NCI-H2196 (cell line): ENCODE results near the gene BLOC1S5.
A peak's percentile ranks its signal among the peaks of the same experiment; 100 is the strongest.

ENCODE experiments used
- DNase-seq: peaks from one replicate; lab custom pipeline; 2025; ENCODE audit not compliant: unreplicated experiment; lab: John Stamatoyannopoulos, UW

BLOC1S5 gene, protein sequence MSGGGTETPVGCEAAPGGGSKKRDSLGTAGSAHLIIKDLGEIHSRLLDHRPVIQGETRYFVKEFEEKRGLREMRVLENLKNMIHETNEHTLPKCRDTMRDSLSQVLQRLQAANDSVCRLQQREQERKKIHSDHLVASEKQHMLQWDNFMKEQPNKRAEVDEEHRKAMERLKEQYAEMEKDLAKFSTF

DNA sequence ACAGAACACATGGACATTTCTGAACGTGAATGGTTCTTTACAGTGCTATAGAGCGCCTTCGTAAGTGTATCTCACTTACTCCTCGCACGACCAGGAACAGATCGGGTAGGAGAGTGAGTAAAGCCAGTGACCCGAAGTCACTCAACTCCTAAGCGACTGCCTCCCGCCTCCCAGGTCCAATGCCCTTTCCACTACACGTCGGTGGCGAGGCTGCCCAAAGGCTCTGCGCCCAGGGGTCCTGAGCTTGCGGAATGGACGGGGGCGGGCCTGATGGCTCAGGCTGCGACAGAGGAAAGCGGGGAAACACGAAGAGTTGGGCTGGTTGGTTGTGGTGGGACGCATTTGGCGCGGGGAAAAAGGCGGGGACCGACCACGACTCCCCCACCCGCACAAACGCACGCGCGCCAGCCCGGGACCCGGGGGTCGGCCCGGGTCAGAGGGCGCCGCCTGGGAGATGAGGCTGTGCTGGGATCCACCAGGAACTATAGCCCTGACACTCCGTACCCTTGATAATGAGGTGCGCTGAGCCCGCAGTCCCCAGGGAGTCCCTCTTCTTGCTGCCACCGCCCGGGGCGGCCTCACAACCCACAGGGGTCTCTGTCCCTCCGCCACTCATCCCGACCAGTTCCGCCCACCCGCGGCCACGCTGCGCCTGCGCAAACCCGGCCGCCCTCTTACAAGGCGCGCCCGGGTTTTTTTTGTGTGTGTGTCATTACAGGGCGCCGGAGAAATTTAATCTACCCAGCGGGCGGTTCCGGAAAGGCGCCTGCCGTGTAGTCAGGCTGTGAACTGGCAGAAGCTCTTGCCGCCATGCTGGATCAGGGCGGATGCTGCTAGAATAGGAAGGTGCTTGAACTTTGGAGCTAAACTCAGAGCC is at the start of gene BLOC1S5:
Gene BLOC1S5 (minus strand): TSS at position 629 of the 877 bp plus-strand sequence. CDS start 13 bp downstream, at position 616.
- peak; percentile 96 for DNase-seq

DNA sequence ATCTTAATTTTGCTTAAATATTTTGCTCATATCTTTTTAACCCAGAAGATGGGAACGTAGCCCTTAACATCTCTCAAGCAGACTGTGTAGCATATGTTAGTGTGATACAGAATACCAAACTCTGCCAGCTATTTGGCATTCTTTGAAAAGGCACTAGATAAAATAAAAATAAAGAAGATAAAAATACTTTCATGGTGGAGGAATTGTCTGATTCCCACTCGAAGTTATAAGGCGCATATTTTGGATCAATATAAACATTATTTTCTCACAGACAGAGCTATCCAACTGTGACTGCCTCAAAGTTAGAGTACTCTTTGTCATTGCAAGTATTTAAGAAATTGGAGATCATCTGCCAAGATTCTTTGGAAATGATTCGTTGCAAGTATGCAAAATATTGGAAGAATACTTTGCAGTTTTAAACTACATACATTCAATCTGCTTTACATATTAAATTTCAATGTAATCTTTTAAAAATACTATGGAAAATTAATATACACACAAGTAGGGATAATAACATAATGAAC is 49.0 kb upstream of the BLOC1S5 start:
- DNase-seq = no peak

DNA sequence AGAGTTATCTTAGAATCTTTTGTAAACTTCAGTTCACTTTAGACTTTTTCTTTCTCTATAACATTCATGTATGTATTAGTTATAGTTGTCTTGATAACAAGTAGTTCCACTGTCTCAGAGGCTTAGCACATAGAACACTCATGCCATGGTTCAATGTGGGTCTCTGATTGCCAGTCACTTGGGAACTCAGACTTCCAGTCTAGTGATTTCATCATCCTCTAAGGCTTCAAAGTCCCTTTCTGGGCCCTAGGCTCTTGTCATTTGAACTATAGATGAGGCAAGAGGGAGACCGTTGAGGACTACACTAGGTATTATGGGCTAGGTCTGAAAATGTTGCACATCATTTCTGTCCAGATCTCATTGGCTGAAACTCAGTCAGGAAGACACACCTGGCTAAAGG is 46.5 kb upstream of the BLOC1S5 start:
- no peak for DNase-seq

DNA sequence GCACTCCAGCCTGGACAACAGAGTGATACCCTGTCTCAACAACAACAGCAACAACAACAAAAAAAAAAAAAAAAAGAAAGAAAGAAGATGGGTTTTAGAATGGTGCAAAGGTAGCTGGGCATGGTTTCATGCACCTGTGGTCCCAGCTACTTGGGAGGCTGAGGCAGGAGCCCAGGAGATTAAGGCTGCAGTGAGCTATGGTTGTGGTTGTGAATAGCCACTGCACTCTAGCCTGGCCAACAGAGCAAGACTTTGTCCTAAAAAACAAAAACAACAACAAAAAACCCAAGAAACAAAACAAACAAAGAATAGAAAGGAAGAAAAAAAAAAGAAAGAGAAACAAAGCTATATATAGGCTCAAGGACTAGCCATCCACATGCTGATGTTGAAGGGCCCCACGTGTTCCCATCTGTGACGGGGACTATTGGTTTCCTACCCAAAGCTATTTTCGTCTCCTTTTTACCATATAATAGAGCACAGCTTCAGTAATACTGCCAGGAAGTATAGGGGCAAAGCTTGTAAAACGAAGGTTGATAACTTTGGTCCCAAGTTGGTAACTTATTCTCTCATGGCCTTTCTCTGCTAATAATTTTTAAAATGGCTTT is 46.0 kb upstream of the BLOC1S5 start:
- DNase-seq = no peak

DNA sequence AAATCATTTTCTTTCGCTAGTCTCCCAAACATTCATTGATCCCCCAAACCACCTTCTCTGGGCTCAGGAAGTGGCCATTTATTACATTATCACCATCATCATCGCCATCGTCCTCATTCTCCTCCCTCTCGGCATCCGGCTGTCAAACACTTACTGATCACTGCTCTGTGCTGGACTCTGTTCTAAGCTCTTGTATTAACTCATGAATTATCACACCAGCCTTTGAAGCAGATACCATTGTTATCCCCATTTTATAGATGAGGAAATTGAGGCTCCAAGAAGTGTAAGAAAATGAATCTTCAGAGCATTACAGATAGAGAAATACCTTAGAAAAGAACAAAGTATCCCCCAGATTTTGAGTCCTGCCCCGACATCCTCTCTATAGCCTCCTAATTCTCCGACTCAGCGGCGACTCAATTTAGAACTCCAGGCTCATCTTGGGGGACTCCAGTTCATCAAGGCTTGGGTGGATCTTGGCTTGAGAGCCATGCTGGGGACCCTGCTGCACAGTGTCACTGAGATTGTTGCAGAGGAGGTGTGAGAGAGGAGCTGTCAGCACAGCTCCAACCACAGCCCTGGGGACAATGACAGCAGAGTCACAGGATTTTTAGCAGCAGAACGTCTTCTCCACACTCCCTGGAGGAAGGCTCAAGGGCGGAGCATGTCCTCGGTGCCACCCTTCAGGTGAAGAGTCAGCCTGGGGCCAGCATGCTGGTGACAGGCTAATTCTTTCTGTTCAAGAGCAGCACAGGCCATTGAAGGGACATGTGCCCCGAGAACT is 44.8 kb upstream of the BLOC1S5 start:
- DNase-seq = no peak

DNA sequence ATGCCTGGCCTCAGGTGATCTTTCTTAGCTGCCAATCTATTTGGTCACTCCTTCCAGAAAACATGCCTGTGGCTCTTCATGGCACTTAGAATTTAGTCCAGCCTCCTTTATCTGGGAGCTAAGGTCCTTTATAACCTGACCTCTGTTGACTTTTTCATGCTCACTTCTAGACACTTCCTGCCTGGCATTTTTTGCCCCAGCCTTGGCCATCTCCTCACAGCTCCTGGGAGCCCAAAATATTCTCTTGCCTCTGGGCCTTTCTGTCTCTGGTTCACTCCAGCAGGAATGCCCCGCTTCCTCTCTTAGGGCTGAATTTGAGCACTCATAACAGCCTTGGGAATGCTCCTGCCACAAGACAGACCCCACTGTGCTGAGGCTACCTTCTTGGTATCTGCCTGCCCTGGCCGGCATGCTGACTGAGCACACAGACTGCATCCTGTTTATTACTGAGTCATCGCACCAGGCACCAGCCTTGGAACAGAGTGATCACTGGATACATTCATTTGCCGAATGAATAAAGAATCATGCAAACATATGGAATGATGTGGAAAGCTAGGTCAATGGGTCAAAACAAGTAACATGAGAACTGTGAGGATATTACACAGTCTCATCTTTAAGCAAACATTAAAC is 44.0 kb upstream of the BLOC1S5 start:
- DNase-seq = no peak

DNA sequence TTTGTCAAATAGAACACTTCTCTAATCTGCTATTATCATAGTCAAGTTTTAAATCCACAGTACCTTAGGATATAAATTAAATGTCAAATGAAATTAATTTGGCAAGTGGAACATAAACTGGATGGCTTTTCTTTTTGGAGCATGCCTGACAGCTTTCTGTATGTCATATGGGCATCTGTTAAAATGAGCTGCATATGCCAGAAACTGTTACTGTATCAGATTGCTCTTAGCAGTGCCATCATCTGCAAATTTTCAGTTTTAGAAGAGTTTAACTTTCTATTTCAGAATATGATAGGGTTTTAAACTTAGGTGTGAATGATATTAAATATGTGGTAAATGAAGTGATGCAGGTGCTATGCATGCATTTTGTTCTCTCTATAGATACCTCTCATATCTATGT is 41.6 kb upstream of the BLOC1S5 start:
- no peak for DNase-seq

DNA sequence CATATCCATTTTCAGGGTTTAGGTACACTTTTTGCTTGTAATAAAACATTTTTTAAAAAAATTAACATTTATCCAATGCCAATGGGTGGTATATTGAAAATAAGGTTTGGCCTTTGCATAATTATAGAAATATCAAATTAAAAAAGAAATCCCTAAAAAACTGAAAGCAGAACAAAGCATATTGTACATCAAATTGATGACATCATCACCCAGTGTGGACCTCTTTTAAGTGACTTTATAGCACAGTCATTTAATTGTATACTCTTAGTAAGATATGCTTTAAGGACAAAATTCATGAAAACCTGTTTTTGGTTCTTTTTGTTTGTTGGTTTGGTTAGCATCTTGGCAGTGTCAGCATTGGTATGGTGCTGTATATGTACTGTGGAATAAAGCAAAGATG is 39.5 kb upstream of the BLOC1S5 start:
- DNase-seq = no peak

DNA sequence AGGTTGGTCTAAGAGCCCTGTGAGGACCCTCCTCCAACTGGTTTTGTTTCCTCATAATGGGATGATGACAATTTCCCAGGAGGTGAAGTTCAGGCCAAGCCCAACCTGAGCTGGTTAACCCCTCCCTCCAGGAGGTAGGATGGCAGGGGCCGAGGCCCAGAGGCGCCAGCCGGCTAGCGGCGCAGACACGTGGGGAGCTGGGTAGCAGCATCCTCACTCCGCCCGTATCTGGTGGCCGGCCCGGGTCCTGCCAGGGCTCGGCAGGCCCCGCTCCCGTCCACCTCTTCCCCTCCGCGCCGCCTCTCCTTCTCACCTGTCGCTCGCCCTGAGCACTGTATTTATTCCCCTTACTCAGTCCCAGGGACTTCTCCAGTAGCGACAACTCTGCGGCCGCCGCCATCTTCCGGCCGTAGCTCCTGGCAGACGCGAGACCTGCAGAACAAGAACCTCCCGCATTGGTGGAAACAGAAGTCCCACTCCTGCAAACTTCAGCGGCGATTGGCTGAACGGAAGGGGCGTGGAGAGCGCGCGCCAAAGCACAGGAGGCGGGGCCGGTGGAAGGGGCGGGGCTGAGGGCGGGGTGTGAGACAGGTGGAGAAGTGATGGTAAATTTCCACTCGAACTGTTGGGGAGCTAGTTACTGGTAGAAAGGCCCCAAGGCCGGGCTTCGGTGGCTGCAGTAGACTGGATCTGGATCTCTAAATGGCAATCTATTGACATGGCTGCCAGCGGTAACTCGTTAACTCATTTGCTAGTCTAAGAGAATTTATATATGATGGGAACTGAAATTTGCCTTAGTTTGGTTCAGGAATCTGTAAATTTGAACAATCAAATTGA is 38.2 kb upstream of the BLOC1S5 start, which contains the start of gene EEF1E1:
Gene EEF1E1 (minus strand): TSS at position 427 of the 837 bp plus-strand sequence. CDS start 27 bp downstream, at position 400.
- peak; percentile 93 for DNase-seq

DNA sequence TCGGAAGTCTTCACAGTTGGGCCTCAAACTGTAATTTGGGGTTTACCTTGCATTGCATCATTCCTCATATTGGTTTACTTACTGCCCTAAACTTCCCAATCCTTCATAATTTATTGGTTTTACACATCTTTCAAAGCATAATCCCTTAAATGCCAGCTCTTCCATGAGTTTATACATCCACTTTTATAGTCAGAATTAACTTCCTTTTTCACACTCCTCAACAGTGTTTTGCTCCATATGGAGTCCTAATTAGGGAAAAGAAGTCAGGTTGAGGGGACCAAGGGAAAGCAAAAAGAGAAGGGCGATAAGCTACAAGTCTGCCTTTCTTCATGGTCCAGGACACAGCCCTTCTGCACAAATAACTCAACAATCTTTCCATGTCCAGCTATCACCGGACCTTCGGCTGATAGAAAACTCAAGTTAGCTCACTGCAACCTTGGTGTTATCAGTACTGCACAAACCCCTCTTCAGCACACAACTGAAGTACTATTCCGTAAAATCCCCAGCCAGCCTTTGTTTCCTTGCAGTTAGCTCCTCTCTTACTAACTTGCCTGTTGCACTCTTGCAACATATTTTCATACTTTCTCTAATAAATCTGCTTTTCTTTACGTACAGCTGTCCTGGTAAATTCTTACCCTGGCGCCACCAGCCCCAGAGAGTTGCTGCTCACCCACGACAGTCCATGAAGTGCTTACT is 36.1 kb upstream of the BLOC1S5 start:
- DNase-seq = no peak

DNA sequence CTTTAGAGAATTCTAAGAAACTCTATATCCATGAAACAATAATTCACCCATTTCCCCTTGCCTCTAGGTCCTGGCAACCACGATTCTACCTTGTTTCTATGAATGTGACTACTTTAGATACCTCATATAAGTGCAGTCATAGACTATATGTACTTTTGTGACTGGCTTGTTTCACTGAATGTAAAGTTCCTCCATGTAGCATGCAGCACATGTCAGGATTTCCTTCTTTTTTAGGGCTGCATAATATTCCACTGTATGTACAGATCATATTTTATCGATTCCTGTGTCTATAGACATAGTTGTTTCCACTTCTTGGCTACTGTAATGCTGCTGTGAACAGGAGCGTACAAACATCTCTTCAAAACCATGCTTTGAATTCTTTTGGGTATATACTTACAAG is 26.5 kb upstream of the BLOC1S5 start:
- DNase-seq = no peak

DNA sequence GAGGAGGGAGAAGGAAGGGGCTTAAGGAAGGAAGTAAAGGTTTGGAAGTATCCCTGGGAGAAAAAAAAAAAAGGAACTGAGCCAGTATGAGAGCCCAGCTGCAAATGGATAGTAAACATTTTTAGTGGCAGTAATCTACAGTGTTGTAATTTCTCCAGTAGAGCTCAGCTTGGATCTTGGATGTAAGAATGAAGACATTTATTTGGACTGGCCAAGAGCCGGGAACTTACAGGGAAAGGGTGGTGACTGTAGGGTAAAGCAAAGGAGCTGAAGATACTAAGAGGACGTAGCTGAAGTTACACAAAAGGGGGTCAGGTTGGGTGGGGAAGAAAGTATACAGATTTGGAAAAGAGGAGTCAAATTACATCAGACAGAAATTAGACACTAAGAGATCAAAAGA is 24.7 kb upstream of the BLOC1S5 start:
- no peak for DNase-seq

DNA sequence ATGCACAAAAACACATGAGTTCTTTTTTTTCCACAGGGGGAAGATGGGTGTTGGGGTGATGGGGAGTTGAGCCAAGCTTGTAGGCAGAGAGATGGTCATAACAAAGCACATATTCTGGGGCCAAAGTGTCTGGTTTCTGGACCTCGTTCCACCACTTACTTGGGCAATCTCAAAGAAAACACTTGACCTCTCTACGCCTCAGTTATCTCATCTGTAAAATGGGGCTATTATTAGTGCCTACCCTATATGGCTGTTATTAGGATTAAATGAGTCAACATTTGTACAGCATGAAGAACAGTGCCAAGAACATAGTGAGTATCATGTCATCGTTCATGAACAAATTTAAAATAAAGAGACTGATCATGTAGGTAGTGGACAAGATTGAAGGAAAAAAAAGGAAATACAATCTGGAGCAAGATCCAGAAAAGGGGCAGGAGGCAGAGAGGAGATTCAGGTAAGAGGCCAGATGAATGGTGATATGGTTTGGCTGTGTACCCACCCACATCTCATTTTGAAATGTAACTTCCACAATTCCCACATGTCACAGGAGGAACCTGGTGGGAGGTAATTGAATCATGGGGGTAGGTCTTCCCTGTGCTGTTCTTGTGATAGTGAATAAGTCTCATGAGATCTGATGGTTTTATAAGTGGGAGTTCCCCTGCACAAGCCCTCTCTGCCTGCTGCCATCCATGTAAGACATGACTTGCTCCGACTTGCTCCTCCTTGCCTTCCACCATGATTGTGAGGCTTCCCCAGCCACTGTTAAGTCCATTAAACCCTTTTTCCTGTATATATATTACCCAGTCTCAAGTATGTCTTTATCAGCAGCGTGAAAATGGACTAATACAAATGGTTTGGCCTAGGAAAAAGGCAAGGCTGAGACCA is 23.9 kb upstream of the BLOC1S5 start:
- no peak for DNase-seq

DNA sequence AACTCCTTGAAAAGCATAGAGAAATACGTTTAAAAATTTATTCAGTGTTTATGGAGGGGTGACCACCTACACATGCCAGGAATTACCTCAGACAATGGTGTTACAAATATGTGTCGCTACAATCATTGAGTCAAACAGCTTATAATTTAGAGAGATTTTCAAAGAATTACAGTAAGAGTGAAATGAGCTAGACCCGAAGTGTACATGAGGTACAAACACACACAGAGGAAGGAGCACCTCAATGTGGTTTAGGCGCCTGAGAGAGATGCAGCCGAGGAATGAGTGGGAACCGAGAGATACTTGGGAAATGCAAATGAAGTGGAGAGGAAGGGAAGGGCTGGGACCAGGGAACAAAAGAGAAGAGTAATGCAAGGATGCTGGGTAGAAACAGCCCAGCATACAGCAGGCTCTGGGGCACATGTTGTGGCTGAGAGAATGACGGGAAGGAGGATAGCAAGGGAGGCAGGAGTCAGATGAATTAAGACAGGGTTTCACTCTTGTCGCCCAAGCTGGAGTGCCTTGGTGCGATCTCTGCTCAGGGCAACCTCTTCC is 22.6 kb upstream of the BLOC1S5 start:
- no peak for DNase-seq

DNA sequence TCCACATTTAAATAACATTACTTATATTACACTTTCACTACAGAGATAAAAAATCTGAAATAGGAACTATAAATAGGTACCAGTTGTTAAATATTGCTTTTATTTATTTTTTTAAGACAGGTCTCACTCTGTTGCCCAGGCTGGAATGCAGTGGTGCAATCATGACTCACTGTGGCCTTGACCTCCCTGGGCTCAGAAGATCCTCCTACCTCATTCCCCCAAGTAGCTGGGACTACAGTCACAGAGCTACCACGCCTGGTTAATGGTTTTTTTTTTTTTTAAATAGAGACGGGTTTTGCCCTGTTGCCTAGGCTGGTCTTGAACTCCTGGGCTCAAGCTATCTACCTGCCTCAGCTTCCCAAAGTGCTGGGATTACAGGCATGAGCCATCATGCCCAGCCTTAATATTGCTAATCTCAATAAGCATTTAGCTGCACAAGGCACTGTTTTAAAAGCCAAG is 20.9 kb upstream of the BLOC1S5 start:
- no peak for DNase-seq

DNA sequence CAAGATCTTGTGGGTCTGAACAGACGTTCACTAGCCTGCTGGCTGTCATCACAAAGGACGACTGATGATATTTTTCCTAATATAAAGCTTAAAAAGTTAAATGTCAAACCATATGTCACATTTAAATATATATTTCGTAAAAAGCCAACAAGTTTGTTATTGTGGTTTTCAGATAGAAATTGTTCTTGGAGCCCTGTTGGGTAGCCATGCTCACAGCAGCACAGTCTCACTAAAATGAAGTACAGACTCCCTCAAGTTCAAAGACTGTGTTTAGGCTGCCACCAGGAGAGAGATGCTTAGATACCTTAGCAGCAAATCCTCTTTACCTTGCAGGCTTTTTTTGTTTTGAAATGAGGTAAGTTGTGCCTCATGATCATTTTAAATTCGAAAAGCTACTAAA is 20.4 kb upstream of the BLOC1S5 start:
- no peak for DNase-seq

DNA sequence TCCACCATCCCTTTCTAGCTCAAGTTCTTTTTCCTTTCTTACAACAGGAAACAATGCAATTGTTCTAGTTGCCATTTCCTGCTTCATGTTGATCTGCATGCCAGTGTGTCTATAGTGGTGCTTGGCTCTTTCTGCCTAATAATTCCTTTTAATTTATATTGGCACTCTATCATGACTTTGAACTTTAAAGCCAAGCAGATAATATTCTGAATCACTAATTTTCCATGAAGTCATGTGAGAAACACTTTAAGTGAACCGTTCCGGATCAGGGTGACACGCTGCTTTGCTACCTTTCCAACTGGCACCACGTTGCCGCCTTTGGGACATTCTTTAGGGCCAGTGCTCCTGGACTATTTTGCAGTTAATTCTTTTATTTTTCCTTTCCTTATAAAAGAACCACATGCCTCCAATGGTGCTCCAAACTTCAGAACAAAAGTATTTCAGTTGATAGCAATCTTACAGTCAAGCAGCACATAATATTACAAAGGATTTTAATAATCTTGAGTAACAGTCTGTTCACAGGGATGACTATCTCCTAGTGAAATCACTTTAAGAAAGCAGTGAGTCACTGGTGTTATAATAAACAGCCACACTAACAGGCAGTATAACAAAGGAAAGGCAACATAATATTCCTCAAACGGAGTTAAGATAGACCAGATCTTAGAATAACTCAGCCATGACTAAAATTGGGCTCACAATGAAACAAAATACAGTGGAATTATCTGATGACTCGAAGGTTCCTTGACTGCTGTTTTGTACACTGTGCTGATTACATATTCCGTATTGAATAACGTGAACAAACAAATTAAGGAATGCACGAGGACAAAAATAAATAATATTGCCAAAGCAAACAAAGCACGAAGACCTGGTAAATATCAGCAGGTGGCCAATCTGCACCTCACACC is 19.0 kb upstream of the BLOC1S5 start:
- DNase-seq = peak; percentile 9
